Epidermal melanocyte (primary cell): ENCODE results near the gene FLRT1.

Experiments used
- DNase-seq: peaks from one replicate; pipeline ENCODE4 v3.0.0; 2011; ENCODE audit warnings: low spot score; ENCODE audit not compliant: insufficient read length

The FLRT1 gene

GRCh38 chr11:64064374-64065140, 28.8 kb downstream of the FLRT1 start:
- no peak for DNase-seq

- no peak for DNase-seq
Observed at GRCh38 chr11:64065141-64065465, 29.4 kb downstream of the FLRT1 start.

GRCh38 chr11:64065712-64066111, 30.0 kb downstream of the FLRT1 start:
- DNase-seq, result no peak

GRCh38 chr11:64067230-64067993, 31.7 kb downstream of the FLRT1 start:
- no peak for DNase-seq

GRCh38 chr11:64068705-64069400, 33.1 kb downstream of the FLRT1 start:
- no peak for DNase-seq

- no peak for DNase-seq
Observed at GRCh38 chr11:64069401-64070313, 33.9 kb downstream of the FLRT1 start.

- no peak for DNase-seq
Observed at GRCh38 chr11:64070314-64070681, 34.6 kb downstream of the FLRT1 start.

- no peak for DNase-seq
Observed at GRCh38 chr11:64071849-64072248, 36.1 kb downstream of the FLRT1 start.

- no peak for DNase-seq
Observed at GRCh38 chr11:64072403-64072802, 36.7 kb downstream of the FLRT1 start.

- no peak for DNase-seq
Observed at GRCh38 chr11:64072871-64073270, 37.1 kb downstream of the FLRT1 start.

- DNase-seq, result no peak
Observed at GRCh38 chr11:64073542-64073941, 37.8 kb downstream of the FLRT1 start.

GRCh38 chr11:64074239-64074638, 38.5 kb downstream of the FLRT1 start:
- no peak for DNase-seq

GRCh38 chr11:64076758-64077157, 41.0 kb downstream of the FLRT1 start:
- no peak for DNase-seq

- no peak for DNase-seq
Observed at GRCh38 chr11:64077607-64078006, 41.9 kb downstream of the FLRT1 start.

GRCh38 chr11:64078284-64078683, 42.6 kb downstream of the FLRT1 start:
- no peak for DNase-seq

- DNase-seq, result no peak
Observed at GRCh38 chr11:64078905-64079304, 43.2 kb downstream of the FLRT1 start.

- no peak for DNase-seq
Observed at GRCh38 chr11:64080390-64080789, 44.7 kb downstream of the FLRT1 start.

- DNase-seq, result no peak
Observed at GRCh38 chr11:64081745-64082442, 46.2 kb downstream of the FLRT1 start.

- DNase-seq, result no peak
Observed at GRCh38 chr11:64083398-64084080, 47.8 kb downstream of the FLRT1 start.
